HT1080 (cell line): Measurements from ENCODE around the gene IL1A. TPM values are rescaled to one million over a fixed set of nuclear protein-coding genes. Genes with fewer than 3 reads are reported as not detected.

Experiments used
- DNase-seq: peaks from one replicate; pipeline ENCODE4 v3.0.0-alpha.2; 2015; ENCODE audit warnings: low read depth
- total RNA-seq: library from RNA; depleted of rRNA; stranded (reverse); fragments of >200 nt; shearing (Covaris generic); gene quantifications from 2 replicates; pipeline ENCODE4 v1.2.3, GENCODE V29; 2014; rRNA removed

IL1A gene
- total RNA-seq, 1 experiment from 2014 or later = 0.85 TPM

GRCh38 chr2:112728029-112728362 is 56.3 kb downstream of the IL1A start:
- no peak for DNase-seq

- no peak for DNase-seq
These were observed 56.8 kb downstream of the IL1A start for GRCh38 chr2:112727276-112728028.

GRCh38 chr2:112726487-112727190 is 57.7 kb downstream of the IL1A start:
- peak; percentile 90 for DNase-seq

- DNase-seq = no peak
These were observed 58.5 kb downstream of the IL1A start for GRCh38 chr2:112725545-112726457.

- DNase-seq = peak; percentile 62
These were observed 59.4 kb downstream of the IL1A start for GRCh38 chr2:112724591-112725525.

- no peak for DNase-seq
These were observed 60.3 kb downstream of the IL1A start for GRCh38 chr2:112723995-112724394.

Other genes starting within 250 kb of the IL1A start
- 58.2 and 84.0 TPM in 2 replicates for gene POLR1B, start 242.0 kb downstream of the IL1A start, total RNA-seq
- gene CHCHD5, start 199.9 kb downstream of the IL1A start, total RNA-seq = 52.5 and 56.4 TPM in 2 replicates
- 225 and 403 TPM in 2 replicates for gene SLC20A1, start 138.6 kb downstream of the IL1A start, total RNA-seq
- gene NT5DC4, start 63.5 kb downstream of the IL1A start, total RNA-seq = not detected in 2 replicates
- 21.1 and 33.7 TPM in 2 replicates for gene CKAP2L, start 19.9 kb downstream of the IL1A start, total RNA-seq
- 4.1 and 9.5 TPM in 2 replicates for gene IL1B, start 52.3 kb upstream of the IL1A start, total RNA-seq
- gene IL37, start 126.7 kb upstream of the IL1A start, total RNA-seq = not detected in 2 replicates
- not detected in 2 replicates for gene IL36G, start 193.5 kb upstream of the IL1A start, total RNA-seq
- gene IL36A, start 221.0 kb upstream of the IL1A start, total RNA-seq = not detected in 2 replicates